ENCODE data around the gene RABGAP1L. TPM values are rescaled to one million over a fixed set of nuclear protein-coding genes. Genes with fewer than 3 reads are reported as not detected.

Gene RABGAP1L
- total and polyA plus RNA-seq, 2 donors (not counting 3 experiments of a cell fraction or from before 2014, with no cell fraction given): 6.4 to 22.2 TPM

DNA sequence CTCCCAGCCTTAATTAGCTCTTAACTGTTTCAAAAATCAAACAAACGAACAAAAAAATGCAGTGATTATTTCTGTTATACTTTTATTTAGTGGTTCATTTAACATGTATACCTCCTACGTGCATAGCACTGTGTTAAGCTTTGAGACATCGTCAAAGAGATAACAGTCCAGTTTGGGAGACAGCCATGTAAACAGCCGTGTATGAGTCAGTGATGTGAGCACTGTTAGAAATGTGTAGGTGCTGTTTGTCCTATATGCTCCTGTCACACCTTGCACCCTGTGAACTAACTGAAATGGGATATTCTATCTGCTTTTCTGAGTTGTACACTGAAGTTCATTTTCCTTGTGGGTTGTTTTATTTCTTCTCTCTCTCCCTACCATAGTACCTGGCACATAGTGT is 730.7 kb downstream of the RABGAP1L start:
- no peaks in the 10 kb centered on the region for H3K27me3 ChIP-seq (ENCODE audit: control insufficient read depth in 2 of 2, insufficient read depth in 2 of 2, low read length in 2 of 2)
- peaks cover 2% of the 10 kb centered on the region for H3K9me1 ChIP-seq (replicated peaks; ENCODE audit: control insufficient read depth, extremely low read depth, insufficient read depth, low read length)
- TF ChIP-seq CTCF (IDR thresholded peaks at IDR 0.05; ENCODE audit: extremely low read depth in 1 of 2, insufficient read depth in 1 of 2, low read depth in 1 of 2, low read length in 2 of 2) (no peak), FOS (IDR thresholded peaks at IDR 0.05; ENCODE audit: borderline replicate concordance, insufficient read depth, low read length) (no peak), POLR2AphosphoS5 (IDR thresholded peaks at IDR 0.05; ENCODE audit: insufficient read depth, low read depth, low read length) (no peak), JUN (IDR thresholded peaks at IDR 0.05; ENCODE audit: borderline replicate concordance, insufficient read depth, insufficient read length, low read depth) (no peak), POLR2A (IDR thresholded peaks at IDR 0.05; ENCODE audit: low read depth, low read length) (no peak)
- TF ChIP-seq, protein P1, sequence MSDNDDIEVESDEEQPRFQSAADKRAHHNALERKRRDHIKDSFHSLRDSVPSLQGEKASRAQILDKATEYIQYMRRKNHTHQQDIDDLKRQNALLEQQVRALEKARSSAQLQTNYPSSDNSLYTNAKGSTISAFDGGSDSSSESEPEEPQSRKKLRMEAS (IDR thresholded peaks at IDR 0.05; ENCODE audit: insufficient read depth, insufficient read length): no peak
- dilution Hi-C loops (cut with MboI; ENCODE audit: extremely low pct_ligation_motif_present, low sequenced_read_pairs): no loop called here
- no peaks in the 10 kb centered on the region for H4K20me1 ChIP-seq (replicated peaks; ENCODE audit: control insufficient read depth, extremely low read depth, insufficient read depth, low read length)
- H3K4me3 ChIP-seq (replicated peaks in 1 of 3; ENCODE audit: insufficient read depth in 1 of 3, low read depth in 1 of 3, low read length in 3 of 3): no peak overlapping the region
- H3K27ac ChIP-seq (ENCODE audit: insufficient read depth, low read depth, low read length): no peak overlapping the region
- BruUV-seq (replicated peaks): no TSS peak
- FAIRE-seq (no peak), DNase-seq (ENCODE audit: low read depth, low spot score) (no peak)
- H3K9me3 ChIP-seq (replicated peaks; ENCODE audit: control insufficient read depth, insufficient read depth, low read length): no peaks in the 10 kb centered on the region
- POLR2A ChIA-PET: no interaction called here
- H3K4me1 ChIP-seq (ENCODE audit: control insufficient read depth, extremely low read depth, insufficient read depth, low read length): no peaks in the 10 kb centered on the region
- no peak overlapping the region for H3K4me2 ChIP-seq (ENCODE audit: insufficient read depth, low read length)
- no peaks in the 10 kb centered on the region for H3K79me2 ChIP-seq (ENCODE audit: control insufficient read depth, insufficient read depth, low read length)
- intact Hi-C loops (cut with micrococcal nuclease): no loop called here
- no peak overlapping the region for H2AFZ ChIP-seq (ENCODE audit: low read depth, low read length)
- H3K36me3 ChIP-seq (ENCODE audit: control insufficient read depth in 2 of 2, extremely low read depth in 1 of 2, insufficient read depth in 2 of 2, low read length in 2 of 2): no peaks in the 10 kb centered on the region
- H3K9ac ChIP-seq (replicated peaks; ENCODE audit: extremely low read depth, insufficient read depth, low read length): no peak overlapping the region
- CTCF ChIA-PET: interaction anchor here (0.8 kb wide), 1 partner anchor 9 kb away, joined by 3 read pairs; no protein-coding TSS in a partner anchor

- dilution Hi-C loops (cut with MboI; ENCODE audit: extremely low pct_ligation_motif_present, low sequenced_read_pairs) (no loop called here), intact Hi-C loops (cut with micrococcal nuclease) (no loop called here)
- H3K9me1 ChIP-seq (replicated peaks; ENCODE audit: control insufficient read depth, extremely low read depth, insufficient read depth, low read length): peaks cover 2% of the 10 kb centered on the region
- no peaks in the 10 kb centered on the region for H3K36me3 ChIP-seq (ENCODE audit: control insufficient read depth in 2 of 2, extremely low read depth in 1 of 2, insufficient read depth in 2 of 2, low read length in 2 of 2)
- no peaks in the 10 kb centered on the region for H3K79me2 ChIP-seq (ENCODE audit: control insufficient read depth, insufficient read depth, low read length)
- H3K27ac ChIP-seq (ENCODE audit: insufficient read depth, low read depth, low read length): no peak overlapping the region
- H3K4me3 ChIP-seq (replicated peaks in 1 of 3; ENCODE audit: insufficient read depth in 1 of 3, low read depth in 1 of 3, low read length in 3 of 3): no peak overlapping the region
- TF ChIP-seq CTCF (IDR thresholded peaks at IDR 0.05; ENCODE audit: extremely low read depth in 1 of 2, insufficient read depth in 1 of 2, low read depth in 1 of 2, low read length in 2 of 2) (no peak), POLR2AphosphoS5 (IDR thresholded peaks at IDR 0.05; ENCODE audit: insufficient read depth, low read depth, low read length) (no peak), JUN (IDR thresholded peaks at IDR 0.05; ENCODE audit: borderline replicate concordance, insufficient read depth, insufficient read length, low read depth) (no peak), GATA2 (IDR thresholded peaks at IDR 0.05; ENCODE audit: insufficient read depth, insufficient read length, low read depth, low read length) (no peak), POLR2A (IDR thresholded peaks at IDR 0.05; ENCODE audit: low read depth, low read length) (no peak), FOS (IDR thresholded peaks at IDR 0.05; ENCODE audit: borderline replicate concordance, insufficient read depth, low read length) (no peak), MYC (IDR thresholded peaks at IDR 0.05; ENCODE audit: low read depth, low read length) (no peak), EZH2 (IDR thresholded peaks at IDR 0.05; ENCODE audit: borderline replicate concordance, low read depth, low read length, severe bottlenecking) (no peak)
- TF ChIP-seq, protein P1 (IDR thresholded peaks at IDR 0.05; ENCODE audit: insufficient read depth, insufficient read length): no peak
- no peaks in the 10 kb centered on the region for H3K27me3 ChIP-seq (ENCODE audit: control insufficient read depth in 2 of 2, insufficient read depth in 2 of 2, low read length in 2 of 2)
- no TSS peak for BruUV-seq (replicated peaks)
- H3K4me2 ChIP-seq (ENCODE audit: insufficient read depth, low read length): no peak overlapping the region
- FAIRE-seq (no peak), DNase-seq (ENCODE audit: low read depth, low spot score) (no peak)
- no peak overlapping the region for H2AFZ ChIP-seq (ENCODE audit: low read depth, low read length)
- H4K20me1 ChIP-seq (replicated peaks; ENCODE audit: control insufficient read depth, extremely low read depth, insufficient read depth, low read length): no peaks in the 10 kb centered on the region
- no peaks in the 10 kb centered on the region for H3K9me3 ChIP-seq (replicated peaks; ENCODE audit: control insufficient read depth, insufficient read depth, low read length)
- CTCF ChIA-PET: interaction anchor here (1.6 kb wide), 1 partner anchor 91 kb away, joined by 3 read pairs; no protein-coding TSS in a partner anchor
- no peak overlapping the region for H3K9ac ChIP-seq (replicated peaks; ENCODE audit: extremely low read depth, insufficient read depth, low read length)
- POLR2A ChIA-PET: no interaction called here
- no peaks in the 10 kb centered on the region for H3K4me1 ChIP-seq (ENCODE audit: control insufficient read depth, extremely low read depth, insufficient read depth, low read length)
Measured at GRCh38 chr1:174892016-174892415, 732.7 kb downstream of the RABGAP1L start.

Measured in endothelial cell of umbilical vein (primary cell).